ENCODE measurements around the gene STXBP4.

Gene STXBP4

DNA sequence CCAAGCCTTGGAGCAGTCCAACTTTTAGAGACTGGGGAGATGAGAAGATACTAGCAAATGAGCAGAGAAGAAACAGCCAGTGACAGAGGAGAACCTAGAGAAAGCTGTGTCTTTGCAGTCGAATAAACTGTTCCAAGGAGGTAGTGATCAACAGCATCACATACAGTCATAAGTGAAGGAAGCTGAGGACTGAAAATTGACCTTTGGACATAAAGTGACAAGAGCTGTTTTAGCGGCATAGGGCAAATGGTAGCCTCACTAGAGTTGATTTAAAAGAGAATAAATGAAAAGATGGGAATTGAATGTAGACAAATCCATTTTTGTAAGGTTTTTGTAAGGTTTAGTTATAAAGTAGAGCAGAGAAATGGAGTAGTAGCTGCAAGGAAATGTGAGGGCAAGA is 165.0 kb downstream of the STXBP4 start:
- DNase-seq: no peak

DNA sequence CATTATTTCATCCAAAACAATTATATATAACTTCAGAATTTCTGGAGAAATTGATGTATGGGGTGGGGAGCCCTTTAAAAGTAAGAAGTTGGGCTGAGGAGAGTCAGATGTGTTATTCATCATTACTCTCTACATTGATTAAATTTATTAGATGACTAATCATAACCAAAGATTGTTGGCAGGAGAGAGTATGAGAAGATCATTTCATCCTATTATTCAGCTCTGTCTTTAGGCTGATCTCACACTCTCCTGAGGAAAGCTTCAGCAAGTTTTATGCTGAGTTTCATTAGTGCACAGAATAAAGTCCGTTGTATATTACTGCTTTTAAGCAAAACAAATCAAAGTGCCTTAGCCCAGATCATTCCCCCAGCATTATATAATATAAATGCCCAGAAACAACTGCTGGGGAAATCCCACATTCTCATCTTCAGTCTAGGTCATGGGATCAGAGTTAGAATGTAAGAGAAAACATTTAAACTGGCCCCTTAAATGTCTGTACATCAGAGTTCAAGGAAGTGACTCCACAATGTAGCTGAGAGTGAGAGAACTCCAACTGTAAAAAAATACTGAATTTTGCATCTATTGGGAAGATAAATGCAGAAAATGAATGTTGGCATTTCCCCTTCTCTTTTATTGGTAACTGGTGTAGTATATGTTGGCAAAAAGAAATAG is 166.1 kb downstream of the STXBP4 start:
- DNase-seq: no peak

DNA sequence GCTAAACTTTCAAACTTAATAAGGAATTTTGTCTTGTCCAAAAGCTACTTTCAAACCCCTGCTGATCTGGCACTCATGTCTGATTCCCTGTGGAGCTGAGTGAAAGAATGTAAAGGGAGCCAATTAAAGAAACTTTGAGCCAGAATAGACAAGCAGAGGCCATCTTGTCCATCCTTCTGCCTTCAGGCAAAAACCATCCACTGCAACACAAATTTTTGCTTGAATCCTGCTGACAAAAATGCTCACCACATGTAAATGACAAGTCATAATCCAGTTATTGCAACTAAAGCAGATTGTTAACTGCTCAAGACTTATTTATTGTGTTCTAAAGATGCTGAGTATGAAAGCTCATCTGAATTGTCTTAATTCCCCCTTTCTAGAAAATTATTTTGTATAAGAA is 172.2 kb downstream of the STXBP4 start:
- DNase-seq: no peak

DNA sequence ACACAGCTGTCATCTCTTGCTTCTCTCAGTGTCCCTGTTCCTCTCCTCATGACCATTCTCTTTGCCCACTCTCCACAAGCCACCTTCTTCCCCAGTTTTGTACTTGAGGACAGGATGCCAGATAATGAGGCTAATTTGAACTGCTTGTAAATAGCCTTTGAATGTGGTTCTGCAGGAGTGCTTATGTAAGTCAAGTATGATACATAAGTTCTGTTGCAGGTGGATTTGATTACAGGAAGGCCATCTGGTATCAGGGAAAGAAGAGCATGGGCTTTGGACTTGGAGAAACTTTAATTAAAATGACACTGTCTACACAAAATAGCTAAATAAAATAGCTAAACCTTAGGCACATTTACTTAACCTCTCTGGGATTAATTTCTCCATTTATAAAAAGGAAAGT is 176.0 kb downstream of the STXBP4 start:
- DNase-seq: no peak

DNA sequence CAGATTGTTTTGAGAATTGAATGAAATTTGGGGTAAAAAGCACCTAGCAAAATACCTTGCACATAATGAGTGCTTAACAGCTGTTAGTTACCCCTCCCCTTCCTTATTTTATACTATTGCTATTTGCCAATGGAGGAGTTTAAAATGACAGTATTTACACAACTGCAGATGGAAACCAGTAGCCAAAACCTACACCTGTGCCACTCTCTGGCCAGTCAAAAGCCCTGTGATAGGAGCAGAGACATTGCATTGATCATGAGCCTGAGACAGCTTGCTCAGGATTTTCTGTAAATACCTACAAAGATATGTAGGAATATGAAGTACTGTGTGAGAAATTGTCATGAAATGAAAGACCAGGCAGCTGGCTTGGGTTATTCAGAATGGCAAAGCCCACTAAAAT is 180.9 kb downstream of the STXBP4 start:
- no peak for DNase-seq

DNA sequence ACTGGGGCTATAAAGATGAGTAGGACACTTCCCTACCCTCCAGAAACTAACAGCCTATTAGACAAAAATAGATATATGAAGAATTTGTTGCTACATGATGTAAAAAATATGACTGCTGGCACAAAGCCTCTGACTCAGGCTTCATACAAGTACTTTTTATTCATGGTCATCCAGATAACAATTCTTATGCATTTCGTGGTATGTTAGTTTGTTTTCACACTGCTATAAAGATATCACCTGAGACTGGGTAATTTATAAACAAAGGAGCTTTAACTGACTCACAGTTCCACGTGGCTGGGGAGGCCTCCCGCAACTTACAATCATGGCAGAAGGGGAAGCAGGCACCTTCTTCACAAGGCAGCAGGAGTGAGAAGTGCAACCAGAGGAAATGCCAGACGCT is 183.7 kb downstream of the STXBP4 start:
- DNase-seq: no peak

DNA sequence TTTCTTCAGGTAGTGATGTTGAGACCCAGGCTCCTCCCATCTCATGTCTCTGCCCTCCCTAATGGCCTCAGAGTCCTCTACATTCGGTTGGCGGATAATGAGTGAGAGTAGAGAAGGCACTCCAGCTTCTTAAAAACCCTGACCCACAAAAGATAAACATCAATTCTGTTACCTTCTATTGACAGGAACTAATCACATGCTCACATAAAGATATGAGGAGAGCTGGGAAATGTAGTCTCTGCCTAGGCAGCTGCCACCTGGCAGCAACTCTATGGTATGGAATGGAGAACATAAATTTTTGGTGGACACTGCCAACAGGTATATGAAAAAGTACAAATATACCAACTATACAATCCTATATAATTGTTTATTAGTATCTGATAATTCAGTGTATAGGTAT is 185.5 kb downstream of the STXBP4 start:
- no peak for DNase-seq

DNA sequence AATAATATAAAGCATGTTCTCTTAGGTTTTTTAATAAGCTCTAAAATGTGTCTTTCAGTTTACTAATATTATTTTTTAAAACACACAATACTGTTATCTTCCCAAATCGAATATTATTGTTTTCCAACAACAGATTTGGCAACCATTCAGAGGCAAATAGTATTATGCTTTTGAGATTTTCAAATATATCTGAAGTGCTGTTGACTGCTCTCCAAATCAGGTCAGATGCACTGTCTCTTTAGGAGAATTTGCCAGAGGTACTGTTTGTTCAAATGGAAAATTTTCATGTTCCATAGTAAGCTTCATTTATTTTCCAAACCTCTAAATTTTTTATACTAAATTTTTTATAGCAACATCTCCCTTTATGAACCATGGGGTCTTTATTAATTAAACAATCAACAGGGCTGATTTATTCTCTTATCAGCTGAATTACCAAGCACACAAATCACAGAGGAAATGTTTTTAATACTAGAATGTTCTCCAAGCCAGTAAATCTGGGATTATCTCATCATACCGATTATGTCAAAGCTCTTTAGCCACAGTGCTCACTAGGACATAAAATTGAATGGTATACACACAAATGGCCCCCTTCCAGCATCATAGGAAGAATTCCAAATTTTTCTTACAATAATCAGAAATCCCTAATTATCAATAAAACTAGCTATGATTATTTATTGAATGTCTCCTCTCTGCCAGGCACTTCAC is 187.4 kb downstream of the STXBP4 start:
- no peak for DNase-seq

DNA sequence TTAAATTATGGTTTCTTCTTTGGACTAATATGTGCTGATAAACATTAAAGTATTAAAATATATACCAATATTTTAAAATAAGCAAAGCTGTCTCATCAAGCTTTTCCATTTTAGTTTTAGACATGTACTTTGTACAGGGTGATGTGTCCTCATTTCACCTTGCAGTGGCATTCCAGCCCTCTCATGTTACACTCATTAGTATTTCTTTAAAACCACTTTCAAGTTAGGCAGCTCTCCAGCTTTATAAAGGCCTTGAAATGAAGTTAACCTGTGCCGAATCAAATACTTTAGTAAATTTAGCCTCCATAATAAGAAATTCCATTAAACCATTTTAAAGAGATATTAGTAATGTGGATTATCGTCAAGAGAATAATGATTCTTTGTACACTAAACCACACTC is 188.6 kb downstream of the STXBP4 start:
- DNase-seq: no peak

DNA sequence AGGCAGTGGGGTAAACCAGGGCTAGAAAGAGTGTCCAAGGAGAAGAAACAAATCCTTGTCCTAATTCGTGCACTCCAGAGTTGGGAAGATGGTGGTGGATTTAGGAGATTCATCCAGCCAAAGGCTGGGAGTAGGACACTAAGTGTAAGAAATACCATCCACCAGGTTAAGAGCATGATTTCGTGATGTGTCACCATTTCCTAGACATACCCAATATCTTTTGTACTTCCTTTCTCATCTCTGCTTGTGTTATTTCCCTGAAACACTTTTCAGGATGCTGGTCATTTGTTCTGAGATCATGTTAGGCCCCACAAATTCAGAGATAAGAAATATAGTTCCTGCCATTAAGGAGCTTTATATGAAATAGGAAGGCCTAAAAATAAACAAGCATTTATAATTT is 189.9 kb downstream of the STXBP4 start:
- no peak for DNase-seq

DNA sequence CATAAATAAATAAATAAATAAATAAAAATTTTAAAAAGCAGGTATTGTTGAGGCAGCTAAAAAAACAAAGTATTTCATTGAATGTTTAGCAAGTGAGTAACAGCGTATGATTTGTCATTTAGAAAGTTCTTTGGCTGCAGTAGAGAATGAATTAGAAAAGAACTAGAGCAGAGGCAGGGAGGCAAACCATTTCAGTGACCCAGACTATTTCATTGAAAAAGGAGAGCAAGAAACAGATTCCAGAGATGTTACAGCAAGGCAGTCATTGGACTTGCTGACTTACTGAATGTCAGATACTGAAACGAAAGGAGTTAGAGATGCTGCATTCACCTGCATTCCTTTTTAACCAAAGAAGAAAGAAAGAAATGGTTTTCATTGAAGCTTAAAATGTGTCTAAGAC is 190.7 kb downstream of the STXBP4 start:
- DNase-seq: no peak

DNA sequence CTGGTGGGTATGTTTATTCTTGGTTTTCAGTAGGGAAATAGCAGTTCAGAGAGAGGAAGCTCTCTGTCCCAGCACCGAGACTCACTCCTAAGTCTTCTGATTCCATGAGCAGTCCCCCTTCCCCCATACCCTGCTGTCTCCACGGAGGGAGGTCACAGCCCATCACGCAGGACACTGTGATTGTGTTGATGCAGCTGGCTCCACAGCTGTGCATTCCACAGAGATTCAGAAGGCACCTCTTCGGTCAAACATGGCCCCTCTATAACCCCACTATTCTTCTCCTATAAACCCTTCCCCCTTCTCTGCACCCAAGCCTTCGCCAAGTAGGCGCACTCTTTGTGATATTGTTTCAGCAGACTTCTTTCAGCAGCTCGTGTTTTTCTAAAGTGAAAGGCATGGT is 191.9 kb downstream of the STXBP4 start:
- DNase-seq: no peak

DNA sequence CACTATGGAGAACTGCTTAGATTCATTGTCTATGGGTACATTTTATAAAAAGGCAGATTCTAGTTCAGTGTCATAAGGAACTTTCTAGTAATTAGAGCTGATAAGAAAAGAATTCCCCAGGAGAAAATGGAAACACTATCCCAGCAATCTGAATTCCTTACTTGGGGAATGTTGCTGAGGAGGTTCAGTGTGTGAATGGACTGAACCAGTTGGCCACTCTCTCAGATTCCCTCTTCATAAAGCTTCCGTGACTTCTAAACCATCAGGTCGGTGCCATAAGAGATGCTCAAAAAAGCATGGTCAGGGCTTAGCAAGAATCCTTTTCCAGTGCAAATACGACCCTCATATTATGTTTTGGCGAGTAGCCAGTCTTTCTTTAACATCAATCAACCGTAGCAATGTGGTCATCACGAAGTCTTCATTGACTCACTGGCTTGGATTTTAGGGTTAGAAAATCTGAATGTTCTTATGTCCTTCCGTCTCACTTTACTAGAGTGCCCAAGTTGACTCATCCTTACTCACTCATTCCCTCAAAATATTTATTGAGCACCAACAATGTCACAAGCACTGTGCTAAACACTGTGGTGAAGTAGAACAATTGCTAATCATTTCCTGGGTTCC is 193.5 kb downstream of the STXBP4 start:
- DNase-seq: no peak

DNA sequence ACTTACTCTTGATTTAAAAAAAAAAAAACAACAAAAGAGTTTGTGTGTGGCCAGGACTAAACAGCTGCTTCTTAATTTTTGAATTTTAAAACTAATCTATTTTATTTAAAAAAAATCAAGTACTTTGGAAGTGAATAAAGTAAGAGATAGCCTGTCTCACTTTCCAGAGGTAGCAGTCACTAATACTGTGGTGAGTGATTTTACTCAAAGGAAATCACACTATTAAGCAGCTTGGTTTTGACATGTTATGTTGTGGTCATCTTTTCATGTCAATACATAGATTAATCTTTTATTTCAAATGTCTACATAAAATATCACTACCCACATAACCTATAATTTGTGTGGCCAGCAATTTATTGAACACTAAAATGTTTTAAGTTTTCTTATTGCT is 194.0 kb downstream of the STXBP4 start:
- DNase-seq: no peak

DNA sequence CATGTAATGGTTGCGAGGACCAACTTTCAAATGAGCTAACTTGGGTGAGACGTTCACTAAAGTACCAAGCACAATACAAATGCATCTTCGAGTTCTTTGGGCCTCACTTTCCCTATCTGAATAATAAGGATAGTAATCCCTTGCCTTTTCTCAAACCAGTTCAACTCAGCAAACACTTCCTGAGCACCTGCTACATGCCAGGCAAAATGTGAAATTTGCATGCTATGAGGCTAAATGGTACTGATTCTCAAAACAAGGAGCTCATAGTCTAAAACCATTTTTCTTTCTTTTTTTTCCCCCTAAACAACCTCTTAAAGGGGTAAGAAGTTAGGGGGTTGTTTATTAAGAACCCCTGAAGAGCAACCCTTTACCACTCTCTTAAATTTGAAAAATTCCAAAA is 194.8 kb downstream of the STXBP4 start:
- DNase-seq: no peak

DNA sequence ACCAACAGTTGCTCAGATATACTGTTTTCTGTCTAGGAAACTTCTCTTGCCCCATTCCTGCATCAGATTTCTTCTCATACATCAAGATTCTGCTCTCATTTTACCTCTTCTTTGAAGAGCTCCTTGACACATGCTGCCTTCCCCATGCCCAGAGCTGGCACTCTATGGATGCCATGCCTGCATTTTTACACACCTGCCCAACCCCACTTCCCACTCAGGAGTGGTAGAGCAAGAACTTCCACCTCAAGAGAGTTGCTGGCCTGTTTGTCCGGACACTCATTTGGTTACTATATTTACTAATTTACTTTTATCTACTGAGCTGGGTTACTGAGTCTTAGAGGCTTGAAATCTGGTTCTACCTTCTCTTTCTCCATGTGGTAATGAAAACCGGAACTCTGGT is 197.9 kb downstream of the STXBP4 start:
- no peak for DNase-seq

DNA sequence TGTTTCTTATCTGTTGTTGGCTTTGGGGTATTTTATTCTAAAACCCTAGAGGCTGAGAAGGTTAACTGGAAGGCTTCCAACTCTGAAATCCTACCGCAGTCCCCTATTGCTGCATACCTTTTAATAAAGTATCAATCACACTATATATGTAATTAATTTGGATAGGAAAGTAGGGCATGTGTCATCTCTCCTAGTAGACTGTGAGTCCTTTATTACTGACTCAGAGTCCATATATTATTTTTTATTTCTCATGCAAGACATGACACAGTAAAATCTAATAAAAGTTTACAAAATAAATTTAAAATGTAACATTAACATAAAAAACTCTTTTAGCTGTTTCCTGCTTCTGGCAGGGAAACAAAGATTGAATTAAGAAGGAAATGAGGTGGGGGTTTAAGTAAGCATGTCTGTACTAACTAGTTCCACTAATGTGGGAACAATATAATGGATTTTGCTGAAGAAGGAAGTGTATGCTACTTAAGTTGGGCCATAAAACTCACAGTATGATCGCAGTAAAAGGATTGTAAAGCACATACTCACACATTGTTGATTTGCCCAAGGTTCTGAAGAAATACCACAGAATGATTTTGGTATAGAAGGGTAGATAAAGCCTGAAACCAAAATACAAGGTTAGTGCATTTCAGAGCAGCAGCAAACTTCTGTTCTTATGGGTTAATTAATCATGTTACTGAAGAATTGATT is 198.6 kb downstream of the STXBP4 start:
- DNase-seq: no peak

DNA sequence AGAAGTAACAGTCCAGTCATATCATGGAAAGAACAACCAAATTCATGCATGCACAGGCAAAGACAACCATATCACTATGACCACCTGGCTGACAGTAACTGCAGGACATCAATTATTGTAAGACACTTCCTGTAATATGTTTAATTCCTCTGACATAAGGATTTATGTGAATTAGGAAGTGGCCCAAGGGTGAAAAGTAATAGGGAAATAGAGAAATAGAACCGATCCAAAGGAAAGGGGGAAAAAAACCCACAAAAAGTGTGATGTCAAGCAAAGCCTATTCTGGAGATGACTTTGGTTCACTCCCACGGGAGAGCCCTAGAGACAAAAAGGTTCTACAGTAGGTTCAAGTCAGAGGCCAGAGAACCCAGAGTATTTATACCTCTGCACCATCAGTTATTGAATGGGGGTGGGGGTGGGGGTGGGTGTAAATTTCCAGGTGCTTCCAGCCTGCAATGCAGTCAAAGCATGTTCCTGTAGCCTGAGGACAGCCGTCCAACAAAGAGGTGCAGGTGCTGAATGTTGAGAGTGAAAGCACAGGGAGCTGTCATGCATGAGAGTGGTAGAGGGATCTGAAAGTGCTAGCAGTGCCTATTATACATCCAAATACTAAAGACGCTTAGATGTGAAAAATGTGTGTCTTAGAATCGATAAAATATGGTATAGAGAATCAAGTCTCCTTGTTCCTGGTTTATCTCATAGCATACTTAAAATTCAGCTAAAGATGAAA is 200.6 kb downstream of the STXBP4 start:
- DNase-seq: no peak

DNA sequence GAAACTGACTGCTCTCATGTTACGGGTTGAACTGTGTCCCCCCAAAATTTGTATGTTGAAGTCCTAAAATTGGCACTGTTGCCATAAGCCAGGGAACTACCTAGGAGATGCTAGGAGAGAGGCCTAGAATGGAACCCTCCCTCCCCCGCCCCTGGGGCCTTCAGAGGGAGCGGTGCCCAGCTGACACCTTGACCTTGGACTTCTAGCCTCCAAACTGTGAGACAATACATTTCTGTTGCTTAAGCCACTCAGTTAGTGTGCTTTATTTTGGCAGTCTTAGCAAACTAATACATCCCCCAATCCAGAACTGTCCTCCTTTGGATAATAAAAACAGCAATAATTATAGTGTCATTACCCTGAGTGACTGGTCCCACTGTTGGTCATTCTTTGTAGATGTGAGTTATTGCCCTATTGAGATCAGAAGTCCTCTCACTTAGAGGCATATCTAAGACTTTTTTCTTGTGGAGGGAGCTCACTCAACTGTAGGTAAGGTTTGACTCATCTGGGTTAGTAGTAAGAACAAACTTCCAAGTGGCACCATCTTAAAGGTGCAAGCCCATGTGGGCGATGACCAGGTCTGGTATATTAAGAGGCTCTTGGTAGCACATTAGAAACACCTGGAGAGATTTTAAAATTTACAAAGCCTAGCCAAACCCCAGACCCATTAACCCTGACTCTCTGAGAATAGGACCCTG is 203.2 kb downstream of the STXBP4 start:
- no peak for DNase-seq

DNA sequence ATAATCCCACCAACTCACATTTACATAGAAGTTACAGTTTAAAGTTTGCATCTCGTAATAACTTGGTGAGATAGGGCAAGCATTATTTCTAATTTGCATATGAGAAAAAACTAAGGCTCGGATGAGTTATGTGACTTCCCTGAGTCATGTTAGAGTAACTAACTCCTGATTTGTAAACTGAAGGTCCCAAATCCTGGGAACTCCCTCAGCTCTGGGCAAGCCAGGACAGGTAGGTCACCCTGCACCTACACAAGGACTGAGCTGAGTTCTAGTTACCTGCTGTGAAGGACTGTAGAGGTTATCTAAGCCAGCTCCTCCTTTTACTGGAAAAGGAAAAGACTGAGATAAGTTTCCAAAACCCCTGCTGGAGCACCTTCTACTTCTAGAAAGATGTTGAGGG is 204.0 kb downstream of the STXBP4 start:
- no peak for DNase-seq

DNA sequence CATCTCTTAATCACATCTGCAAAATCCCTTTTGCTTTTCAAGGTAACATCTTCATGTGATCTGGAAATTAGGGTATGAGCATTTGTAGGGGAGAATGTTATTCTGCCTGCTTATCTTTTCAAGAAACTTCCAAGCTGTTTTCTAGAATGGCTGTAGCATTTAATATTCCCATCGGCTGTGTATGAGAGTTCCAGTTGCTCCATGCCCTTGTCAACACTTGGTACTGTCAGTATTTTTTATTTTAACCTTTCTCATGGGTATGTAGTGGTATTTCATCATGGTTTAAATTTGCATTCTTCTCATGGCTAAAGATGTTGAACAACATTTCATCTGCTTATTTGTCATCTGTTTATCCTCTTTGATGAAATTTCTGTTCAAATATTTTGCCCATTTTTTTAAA is 205.6 kb downstream of the STXBP4 start:
- no peak for DNase-seq

DNA sequence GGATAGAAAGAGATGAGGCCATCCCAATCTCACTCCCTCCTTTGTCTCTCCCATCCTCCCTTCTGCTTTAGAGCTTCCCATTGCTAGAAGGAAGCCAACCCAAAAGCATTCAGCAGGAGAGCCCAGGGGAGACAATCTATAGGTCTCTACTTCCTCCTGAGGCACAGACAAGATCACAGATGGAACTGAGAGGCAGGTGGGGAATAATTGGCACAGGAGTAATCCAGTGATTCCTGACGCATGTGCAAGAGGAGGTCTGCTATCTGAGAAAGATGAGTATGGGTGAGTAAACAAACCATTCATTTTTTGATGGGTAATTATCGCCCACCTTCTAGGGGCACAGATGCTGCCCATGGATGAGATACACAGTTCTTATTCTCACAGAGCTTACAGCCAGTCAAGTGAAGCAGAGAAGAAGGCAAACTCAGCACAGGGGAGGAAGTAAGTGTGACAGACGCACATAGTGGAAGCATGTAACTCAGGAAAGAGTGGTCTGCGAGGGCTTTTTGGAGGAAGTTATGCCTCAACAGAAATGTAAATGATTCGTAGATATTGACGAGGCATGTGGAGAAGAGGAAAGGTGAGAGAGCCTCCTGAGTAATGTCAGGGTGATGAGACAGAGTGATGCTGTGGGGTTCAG is 207.3 kb downstream of the STXBP4 start:
- DNase-seq: no peak

Measured in activated effector memory CD4-positive, alpha-beta T cell treated with Interleukin-2 at 50 U/mL for 16 hours (primary cell).